Brain microvascular endothelial cell (primary cell): Measurements from ENCODE around the gene SH3BP4.

Experiments
- DNase-seq: peaks from one replicate; pipeline ENCODE4 v3.0.0-alpha.2; 2020
- H3K27ac ChIP-seq: fragments of 250-450 bp; sonication (Bioruptor Pico); 2 replicates; pipeline ENCODE4 v1.5.1; 2020; ENCODE audit warnings: mild to moderate bottlenecking, moderate library complexity
- H3K27me3 ChIP-seq: fragments of 250-450 bp; sonication (Bioruptor Pico); replicated peaks from 2 replicates; pipeline ENCODE4 v1.5.1; 2020; ENCODE audit warnings: mild to moderate bottlenecking
- H3K36me3 ChIP-seq: fragments of 250-450 bp; sonication (Bioruptor Pico); replicated peaks from 2 replicates; pipeline ENCODE4 v1.5.1; 2020; ENCODE audit warnings: mild to moderate bottlenecking
- H3K4me3 ChIP-seq: 2 replicates; pipeline ENCODE4 v1.5.1; 2011; ENCODE audit warnings: low read depth, mild to moderate bottlenecking, control low read depth, low read length, moderate library complexity
- CTCF ChIP-seq: IDR thresholded peaks from 2 replicates; pipeline ENCODE4 v1.5.1; 2011; ENCODE audit warnings: low read depth, mild to moderate bottlenecking, moderate library complexity, low read length, control low read depth, inconsistent platforms; ENCODE audit errors: missing control alignments
- in situ Hi-C: cut with HindIII; loops from 2 replicates; pipeline ENCODE4 v1.10.0; 2017; ENCODE audit warnings: low sequenced_read_pairs, low pct_ligation_motif_present

The SH3BP4 gene

GRCh38 chr2:234998404-234999211 is 46.8 kb downstream of the SH3BP4 start:
- H3K4me3 ChIP-seq, result no peak overlapping the region
- in situ Hi-C loops, result no loop called here
- DNase-seq, result no peak
- no peak for TF ChIP-seq CTCF
- no peaks in the 10 kb centered on the region for H3K27me3 ChIP-seq
- no peak overlapping the region for H3K27ac ChIP-seq
- peaks cover 16% of the 10 kb centered on the region for H3K36me3 ChIP-seq

DNA sequence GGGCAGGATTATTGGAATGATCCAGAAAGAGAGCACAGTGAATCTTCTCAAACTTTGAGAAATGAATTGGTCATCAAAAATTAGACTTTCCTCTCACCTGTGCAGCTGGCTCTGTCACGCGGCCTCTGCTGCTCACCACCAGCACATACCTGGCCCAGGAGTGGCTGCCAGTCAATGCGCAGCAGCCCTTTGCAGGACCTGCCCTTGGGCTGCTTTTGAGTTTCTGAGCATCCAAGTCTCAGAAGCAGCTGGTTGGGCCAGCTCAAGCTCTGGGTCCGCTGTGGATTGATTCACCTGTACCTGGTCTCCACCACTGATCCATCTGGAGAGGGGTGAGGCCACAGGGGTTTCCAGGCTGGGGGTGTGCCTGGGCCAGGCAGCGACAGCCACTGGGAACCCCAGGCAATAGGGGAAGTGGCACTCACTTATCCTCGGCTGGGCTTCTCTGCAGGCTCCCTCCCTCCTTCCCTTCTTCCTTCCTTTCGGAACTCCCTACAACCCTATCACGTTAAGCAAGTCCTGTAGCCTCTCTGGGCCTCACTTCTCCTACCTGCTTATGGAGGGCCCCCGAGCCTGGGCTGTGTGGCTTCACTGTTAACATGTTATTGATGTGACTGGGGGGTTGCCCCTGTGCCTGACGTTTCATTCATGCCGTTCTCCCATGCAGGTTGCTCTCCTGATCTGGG is 48.1 kb downstream of the SH3BP4 start:
- H3K27ac ChIP-seq, result no peak overlapping the region
- TF ChIP-seq CTCF, result no peak
- DNase-seq, result no peak
- in situ Hi-C loops, result no loop called here
- H3K36me3 ChIP-seq, result peaks cover 16% of the 10 kb centered on the region
- no peak overlapping the region for H3K4me3 ChIP-seq
- no peaks in the 10 kb centered on the region for H3K27me3 ChIP-seq

DNA sequence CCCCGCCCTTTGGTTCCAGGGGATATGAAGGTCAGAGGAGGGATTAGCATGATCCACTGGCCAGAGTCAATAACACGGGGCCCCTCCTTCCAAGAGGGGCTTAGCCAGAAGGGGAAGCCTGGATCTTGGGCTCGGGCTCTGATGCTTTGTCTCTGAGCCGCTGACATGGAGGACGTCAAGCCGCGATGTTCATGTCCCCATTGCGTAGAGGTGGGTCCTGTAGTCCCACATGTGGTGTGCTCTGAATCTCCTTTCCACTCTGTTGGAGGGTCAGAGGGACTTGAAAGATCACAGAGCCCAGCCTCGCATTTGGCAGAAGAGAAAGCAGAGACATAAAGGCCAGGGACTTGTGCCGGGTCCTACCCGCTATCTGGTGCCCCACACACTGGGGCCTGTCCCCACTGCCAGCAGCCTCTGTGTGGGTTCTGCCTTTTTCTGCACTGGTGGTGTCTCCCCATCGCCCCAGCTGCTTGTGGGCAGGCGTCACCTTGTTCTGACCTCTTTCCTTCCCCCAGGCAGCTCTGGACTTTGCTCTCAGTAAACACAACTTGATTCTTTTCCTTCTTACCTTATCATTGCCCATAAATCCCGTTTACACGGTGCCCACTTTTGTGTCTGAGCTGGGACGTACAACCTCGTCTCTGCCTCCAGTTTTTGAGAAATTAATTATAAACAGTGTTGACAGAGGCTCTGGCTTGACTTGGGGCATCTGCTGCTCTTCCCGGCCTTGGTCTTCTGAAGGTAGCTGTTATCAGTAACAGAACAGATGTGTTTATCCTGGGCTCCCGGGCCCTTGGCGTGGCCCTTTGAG is 48.8 kb downstream of the SH3BP4 start:
- no peak for TF ChIP-seq CTCF
- no peak overlapping the region for H3K27ac ChIP-seq
- no peak for DNase-seq
- H3K4me3 ChIP-seq, result no peak overlapping the region
- in situ Hi-C loops, result no loop called here
- peaks cover 11% of the 10 kb centered on the region for H3K36me3 ChIP-seq
- H3K27me3 ChIP-seq, result no peaks in the 10 kb centered on the region

DNA sequence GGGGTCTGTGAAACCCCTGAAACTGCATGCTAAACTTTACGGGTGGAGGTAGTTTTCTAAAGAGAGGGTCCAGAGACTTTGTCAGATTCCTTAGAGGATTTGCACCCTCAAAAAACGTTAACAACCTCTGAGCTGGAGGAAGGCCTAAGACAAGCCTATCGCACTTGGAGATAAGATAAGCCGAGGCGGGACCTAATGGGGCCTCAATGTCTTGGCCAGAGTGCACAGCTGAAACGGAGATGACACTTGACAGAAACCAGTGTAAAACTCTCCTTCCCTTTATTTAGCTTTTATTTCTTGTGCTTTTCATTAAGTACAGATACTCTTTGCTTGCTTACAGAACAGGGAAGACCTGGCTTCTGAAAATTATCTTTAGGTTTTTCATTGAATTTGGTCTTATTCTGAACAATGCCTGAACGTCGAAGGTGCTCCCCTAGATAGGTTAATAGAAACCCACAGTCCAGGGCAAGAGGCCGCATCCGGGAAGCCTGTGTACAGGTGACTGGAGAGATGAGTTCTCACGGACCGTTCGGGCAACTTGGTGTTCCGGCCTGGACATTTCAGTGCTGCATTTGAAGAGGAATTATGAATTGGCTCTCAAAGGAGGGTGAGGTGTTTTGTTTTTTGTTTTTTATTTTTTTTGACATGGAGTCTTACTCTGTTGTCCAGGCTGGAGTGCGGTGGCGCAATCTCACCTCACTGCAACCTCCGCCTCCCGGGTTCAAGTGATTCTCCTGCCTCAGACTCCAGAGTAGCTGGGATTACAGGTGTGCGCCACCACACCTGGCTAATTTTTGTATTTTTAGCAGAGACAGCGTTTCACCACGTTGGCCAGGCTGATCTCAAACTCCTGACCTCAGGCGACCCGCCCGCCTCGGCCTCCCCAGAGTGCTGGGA is 49.7 kb downstream of the SH3BP4 start:
- TF ChIP-seq CTCF, result no peak
- peaks cover 10% of the 10 kb centered on the region for H3K36me3 ChIP-seq
- in situ Hi-C loops, result no loop called here
- no peak overlapping the region for H3K4me3 ChIP-seq
- H3K27ac ChIP-seq, result no peak overlapping the region
- DNase-seq, result no peak
- H3K27me3 ChIP-seq, result no peaks in the 10 kb centered on the region
